K562 (cell line): ENCODE data around the gene LDLRAD3. TPM values are rescaled to one million over a fixed set of nuclear protein-coding genes. Genes with fewer than 3 reads are reported as not detected.

ENCODE experiments used
- ATAC-seq: fragments of 200-7000 bp; cut with Tn5 transposase; 3 replicates; pipeline ENCODE4 v1.9.1; 2020; ENCODE audit warnings: moderate library complexity
- BruUV-seq: library from RNA; stranded (reverse); fragments of 400-500 nt; replicated peaks from 2 replicates; lab custom pipeline; 2021; lab: Mats Ljungman, UMichigan
- CTCF ChIA-PET: fragments of 300-600 bp; formaldehyde crosslinking; extraction: SDS; loops from one replicate; lab custom pipeline; 2021; ENCODE audit warnings: low intra/inter-chr PET ratio; lab: Yijun Ruan, JAX
- POLR2A ChIA-PET: fragments of 300-600, 350-650 bp; sonication (Branson Sonifier 250); formaldehyde crosslinking; extraction: SDS; loops from one replicate; lab custom pipeline; 2021; ENCODE audit warnings: antibody characterized with exemption, inconsistent platforms; lab: Yijun Ruan, JAX
- DNase-seq, 4 experiments: peaks; one replicate each; pipeline versions ENCODE4 v3.0.0 to v3.0.0-alpha.2; 2011 to 2018; ENCODE audit warnings: low spot score in 3 of 4, mixed read lengths in 3 of 4; ENCODE audit errors: extremely low read depth in 1 of 4
- FAIRE-seq: peaks from 2 replicates; lab custom pipeline; 2011; peaks lifted over from hg19 to GRCh38; lab: Jason Lieb, UNC
- H2AFZ ChIP-seq: 2 replicates; pipeline ENCODE4 v1.6.0; 2011; ENCODE audit warnings: low read depth, low read length, control low read depth, inconsistent platforms
- H3K27ac ChIP-seq: fragments of 200-600 bp; 3 replicates; pipeline ENCODE4 v1.8.0; 2011; ENCODE audit warnings: low read depth, mild to moderate bottlenecking, control low read depth, inconsistent platforms, low read length, moderate library complexity, mixed read lengths; ENCODE audit errors: extremely low read depth
- H3K27me3 ChIP-seq, 2 experiments: fragments of 300-600 bp in 1 of 2; 2 replicates in 1 of 2; 3 replicates in 1 of 2; pipeline versions ENCODE4 v1.6.0 to v1.8.0; 2011; ENCODE audit warnings: inconsistent platforms in 2 of 2, low read length in 2 of 2, mild to moderate bottlenecking in 1 of 2, mixed read lengths in 1 of 2, moderate library complexity in 1 of 2; ENCODE audit not compliant: control insufficient read depth in 2 of 2, insufficient read depth in 2 of 2
- H3K36me3 ChIP-seq: fragments of 300-600 bp; 3 replicates; pipeline ENCODE4 v1.8.0; 2011; ENCODE audit warnings: mild to moderate bottlenecking, low read length, inconsistent platforms; ENCODE audit not compliant: control insufficient read depth, insufficient read depth
- H3K4me1 ChIP-seq, 2 experiments: fragments of 200-600 bp in 1 of 2; replicated peaks in 1 of 2; 2 replicates in 1 of 2; 3 replicates in 1 of 2; pipeline versions ENCODE4 v1.5.1 to v1.8.0; 2011; ENCODE audit warnings: inconsistent platforms in 2 of 2, low read length in 2 of 2, mild to moderate bottlenecking in 1 of 2, mixed read lengths in 1 of 2, moderate library complexity in 1 of 2; ENCODE audit not compliant: control insufficient read depth in 2 of 2, insufficient read depth in 2 of 2
- H3K4me2 ChIP-seq: 2 replicates; pipeline ENCODE4 v1.6.1; 2011; ENCODE audit warnings: low read length, control low read depth, inconsistent platforms, mixed read lengths; ENCODE audit not compliant: insufficient read depth
- H3K4me3 ChIP-seq: fragments of 200-600 bp; sonication (generic), shearing (Covaris generic); 2 replicates; pipeline ENCODE4 v1.5.1; 2016; ENCODE audit warnings: control low read depth, inconsistent platforms
- H3K79me2 ChIP-seq: fragments of 200-600 bp; 3 replicates; pipeline ENCODE4 v1.8.0; 2011; ENCODE audit warnings: low read length, inconsistent platforms; ENCODE audit not compliant: control insufficient read depth, insufficient read depth
- H3K9ac ChIP-seq, 2 experiments: 2 replicates each; pipeline versions ENCODE4 v1.6.0 to v1.6.1; 2011; ENCODE audit warnings: low read depth in 2 of 2, low read length in 2 of 2, control low read depth in 1 of 2, inconsistent platforms in 1 of 2, mild to moderate bottlenecking in 1 of 2, mixed read lengths in 1 of 2; ENCODE audit not compliant: insufficient read depth in 1 of 2
- H3K9me1 ChIP-seq: one replicate; pipeline ENCODE4 v1.6.0; 2011; ENCODE audit warnings: inconsistent platforms, mild to moderate bottlenecking, low read length, moderate library complexity; ENCODE audit not compliant: control insufficient read depth, insufficient read depth
- H3K9me3 ChIP-seq: replicated peaks from 2 replicates; pipeline ENCODE4 v1.5.1; 2011; ENCODE audit warnings: low read depth, low read length, inconsistent platforms; ENCODE audit not compliant: control insufficient read depth, insufficient read depth
- H4K20me1 ChIP-seq: replicated peaks from 2 replicates; pipeline ENCODE4 v1.6.1; 2011; ENCODE audit warnings: low read length, inconsistent platforms, mixed read lengths; ENCODE audit not compliant: control insufficient read depth, insufficient read depth
- CBX2 ChIP-seq: fragments of 200-600 bp; sonication (generic); IDR thresholded peaks from one replicate; pipeline ENCODE4 v1.6.1; 2012; ENCODE audit warnings: mild to moderate bottlenecking, low read length, inconsistent platforms; ENCODE audit not compliant: insufficient read depth, poor library complexity, severe bottlenecking
- CHD2 ChIP-seq: IDR thresholded peaks from 2 replicates; pipeline ENCODE4 v1.6.1; 2011; ENCODE audit warnings: low read depth, low read length
- CREBBP ChIP-seq: IDR thresholded peaks from one replicate; pipeline ENCODE4 v1.6.1; 2012; ENCODE audit warnings: low read depth, mild to moderate bottlenecking, control low read depth, inconsistent platforms, low read length
- E2F1 ChIP-seq: sonication (generic); formaldehyde crosslinking; IDR thresholded peaks from 2 replicates; pipeline ENCODE4 v1.8.1; 2023; ENCODE audit warnings: mild to moderate bottlenecking, missing genetic modification reagents, moderate library complexity
- EGR1 ChIP-seq: fragments of 450-650 bp; conservative IDR thresholded peaks from 2 replicates; pipeline ENCODE4 v1.6.1; 2017; ENCODE audit warnings: mild to moderate bottlenecking
- HNRNPL ChIP-seq: fragments of 200-400 bp; formaldehyde crosslinking; IDR thresholded peaks from 2 replicates; pipeline ENCODE4 v1.6.1; 2017; ENCODE audit warnings: low read depth, mild to moderate bottlenecking, low read length
- RUNX1 ChIP-seq: sonication (generic); IDR thresholded peaks from 2 replicates; pipeline ENCODE4 v1.6.1; 2016; ENCODE audit warnings: antibody characterized with exemption, low read depth
- SOX6 ChIP-seq: fragments of 450-650 bp; IDR thresholded peaks from 2 replicates; pipeline ENCODE4 v1.6.1; 2014; ENCODE audit warnings: mild to moderate bottlenecking
- ZNF444 ChIP-seq: fragments of 250-450 bp; sonication (Bioruptor Pico); IDR thresholded peaks from 2 replicates; pipeline ENCODE4 v1.4.0; 2020; ENCODE audit warnings: mild to moderate bottlenecking, moderate library complexity
- WGBS: fragments of 100-300 bp; shearing (Covaris generic); methylation state at CpG from one replicate; pipeline ENCODE4 v1.1.6; 2016; ENCODE audit warnings: low coverage, mixed read lengths; ENCODE audit not compliant: insufficient coverage; ENCODE audit errors: missing lambda C conversion rate; 5-methylcytosine and 5-hydroxymethylcytosine counted together
- in situ Hi-C: fragments of 300-500 bp; cut with MboI; formaldehyde crosslinking; loops from 4 replicates; pipeline ENCODE4 v1.15.0; 2018; ENCODE audit warnings: inconsistent platforms, mixed read lengths
- intact Hi-C: fragments of 100-400 bp; cut with micrococcal nuclease; formaldehyde crosslinking; loops from 2 replicates; pipeline ENCODE4 v1.14.2; 2022
- polyA plus RNA-seq, 8 experiments: library from polyadenylated mRNA; depleted of rRNA in 4 of 8; stranded (reverse) in 5 of 8; unstranded in 3 of 8; fragments of >200 nt; fragmentation: Nextera tagmentation in 2 of 8; fragmentation: Illumina TruSeq in 1 of 8; extraction: Ambion mirVana in 2 of 8; extraction: Trizol in 1 of 8; gene quantifications; 2 replicates each; pipeline versions ENCODE4 v1.2.1 to v1.2.3, GENCODE V29; 2011 to 2014; ENCODE audit warnings: inconsistent platforms in 1 of 8, missing spikeins in 1 of 8
- total RNA-seq, 7 experiments: library from RNA; depleted of rRNA in 6 of 7; stranded (reverse); fragments of >200 nt in 6 of 7; fragmentation: Illumina TruSeq in 2 of 7; extraction: Trizol in 2 of 7; gene quantifications; 2 replicates each; pipeline versions ENCODE4 v1.2.1 to v1.2.3, GENCODE V29; 2011 to 2021; ENCODE audit warnings: low replicate concordance in 1 of 7

Gene LDLRAD3
- total and polyA plus RNA-seq, 9 of the 15 experiments (the other 6 are each of a cell fraction or from before 2014, with no cell fraction given) = 0.73 to 7.2 (median 3.5) TPM

GRCh38 chr11:36266767-36267166, 322.9 kb downstream of the LDLRAD3 start:
- no peak for ATAC-seq
- FAIRE-seq = no peak
- BruUV-seq = no TSS peak
- DNase-seq = no peak
- no peaks in the 10 kb centered on the region for H3K9me3 ChIP-seq
- no peak overlapping the region for H3K4me2 ChIP-seq
- ChIA-PET POLR2A (interaction anchor here (0.5 to 1.3 kb wide), 2 partner anchors 8 to 23 kb away, joined by 3 to 4 read pairs; no protein-coding TSS in a partner anchor), CTCF (interaction anchor here (1.2 to 2.9 kb wide), 2 partner anchors 445 to 650 kb away, joined by 5 to 23 read pairs; no protein-coding TSS in a partner anchor)
- no peaks in the 10 kb centered on the region; the same call in 1 of the 2 replicates for H4K20me1 ChIP-seq
- H2AFZ ChIP-seq = no peak overlapping the region
- H3K27ac ChIP-seq = no peak overlapping the region
- intact Hi-C loops (loop anchor here (1.0 to 5.0 kb wide), 2 partner anchors 650 to 779 kb away; no protein-coding TSS in a partner anchor), in situ Hi-C loops (loop anchor here (10.0 kb wide), 3 partner anchors 232 to 792 kb away; no protein-coding TSS in a partner anchor)
- H3K36me3 ChIP-seq = no peaks in the 10 kb centered on the region
- H3K4me3 ChIP-seq = no peak overlapping the region
- no peaks in the 10 kb centered on the region for H3K79me2 ChIP-seq
- no peak overlapping the region for H3K9ac ChIP-seq
- 3% methylated on average over 5 of the region's 5 CpGs for WGBS
- no peaks in the 10 kb centered on the region; a peak in 2 of 5 replicates for H3K27me3 ChIP-seq
- no peaks in the 10 kb centered on the region for H3K4me1 ChIP-seq
- H3K9me1 ChIP-seq = peaks cover 2% of the 10 kb centered on the region
- no peak for TF ChIP-seq SOX6
- TF ChIP-seq EGR1 = no peak
- no peak for TF ChIP-seq CHD2
- no peak for TF ChIP-seq HNRNPL
- no peak for TF ChIP-seq CREBBP
- no peak for TF ChIP-seq E2F1
- TF ChIP-seq ZNF444 = no peak
- no peak for TF ChIP-seq CBX2
- TF ChIP-seq RUNX1 = no peak
